NCI-H2107 treated with DMSO at 0.1 percent for 48 hours (cell line): ENCODE measurements around the gene LRTM1.

Source experiments
- DNase-seq: peaks from one replicate; lab custom pipeline; 2025; ENCODE audit not compliant: unreplicated experiment; lab: John Stamatoyannopoulos, UW

Gene LRTM1

DNA sequence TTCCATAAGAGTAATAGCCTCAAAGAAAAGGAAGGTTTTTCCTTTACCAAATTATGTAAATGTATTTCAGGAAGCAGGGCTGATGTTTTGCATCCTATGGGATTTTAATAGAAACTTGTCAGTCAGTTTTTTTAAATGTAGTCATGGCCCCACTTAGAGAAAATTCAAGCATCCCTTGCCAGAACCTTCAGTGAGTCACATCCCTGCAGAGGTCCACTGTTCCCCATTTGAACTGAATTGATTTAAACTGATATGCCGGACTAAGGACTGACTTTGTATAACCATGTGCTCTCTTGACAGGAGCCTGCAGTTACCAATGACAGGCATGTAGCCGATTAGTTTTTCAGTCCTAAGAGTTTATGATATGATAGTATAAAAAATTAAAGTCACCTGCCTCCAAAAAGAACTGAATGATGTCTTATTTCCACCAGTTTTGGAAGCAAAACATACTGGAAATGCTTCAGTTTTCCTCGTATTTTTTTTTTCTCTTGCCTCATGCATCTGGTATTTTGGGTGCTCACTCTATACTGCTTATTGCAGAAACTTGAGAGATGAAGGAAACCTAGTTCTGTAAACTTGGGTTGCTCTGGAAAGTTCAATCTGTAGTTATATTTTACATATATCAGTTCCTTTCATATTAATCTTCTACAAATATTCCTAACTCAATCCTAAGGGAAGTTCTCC lies 30.7 kb downstream of the LRTM1 start:
- DNase-seq, result no peak

- no peak for DNase-seq
Measured at GRCh38 chr3:54895613-54896012, 32.2 kb downstream of the LRTM1 start.

- no peak for DNase-seq
Measured at GRCh38 chr3:54892168-54892567, 35.7 kb downstream of the LRTM1 start.

DNA sequence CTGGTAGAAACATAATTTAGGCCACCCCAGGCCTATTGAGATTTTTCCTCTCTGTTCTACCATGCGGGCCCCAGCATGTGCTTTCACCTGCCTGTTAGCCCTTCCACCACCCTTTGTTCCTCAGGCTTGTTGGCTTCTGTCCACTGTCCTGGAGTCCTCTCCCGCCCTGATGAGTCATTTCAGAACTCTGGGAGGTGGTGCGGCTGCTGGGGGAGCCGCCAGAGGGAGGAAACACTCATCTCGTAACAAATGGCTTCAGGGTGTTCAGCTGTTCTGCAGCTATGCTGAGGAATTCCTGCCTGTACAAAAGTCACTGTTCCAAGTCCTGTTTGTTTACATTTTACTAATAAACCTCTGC lies 36.3 kb downstream of the LRTM1 start:
- DNase-seq, result no peak

DNA sequence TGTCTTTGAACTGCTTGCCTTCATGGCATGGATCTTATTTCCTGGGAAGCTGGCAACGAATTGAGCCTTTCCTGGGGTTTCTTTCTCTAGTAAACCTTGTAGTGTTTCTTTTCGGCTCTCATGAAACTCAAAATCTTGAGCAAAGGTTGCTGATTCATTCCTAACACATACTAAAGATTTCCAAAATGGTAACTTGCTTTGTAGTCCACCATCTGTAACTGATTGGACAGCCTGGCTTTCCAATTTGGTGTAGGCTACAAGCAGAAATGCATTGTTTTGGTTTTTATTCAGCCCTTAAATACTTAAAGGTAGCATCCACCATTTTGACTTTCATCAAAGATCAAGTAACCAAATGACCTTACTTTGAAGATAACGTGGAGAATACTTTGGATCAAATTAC lies 38.1 kb downstream of the LRTM1 start:
- DNase-seq, result no peak

GRCh38 chr3:54888873-54889272 lies 39.0 kb downstream of the LRTM1 start:
- no peak for DNase-seq

- no peak for DNase-seq
Measured at GRCh38 chr3:54888162-54888561, 39.7 kb downstream of the LRTM1 start.

- DNase-seq, result no peak
Measured at GRCh38 chr3:54882129-54882833, 45.6 kb downstream of the LRTM1 start.

GRCh38 chr3:54878145-54878544 lies 49.7 kb downstream of the LRTM1 start:
- DNase-seq, result no peak

DNA sequence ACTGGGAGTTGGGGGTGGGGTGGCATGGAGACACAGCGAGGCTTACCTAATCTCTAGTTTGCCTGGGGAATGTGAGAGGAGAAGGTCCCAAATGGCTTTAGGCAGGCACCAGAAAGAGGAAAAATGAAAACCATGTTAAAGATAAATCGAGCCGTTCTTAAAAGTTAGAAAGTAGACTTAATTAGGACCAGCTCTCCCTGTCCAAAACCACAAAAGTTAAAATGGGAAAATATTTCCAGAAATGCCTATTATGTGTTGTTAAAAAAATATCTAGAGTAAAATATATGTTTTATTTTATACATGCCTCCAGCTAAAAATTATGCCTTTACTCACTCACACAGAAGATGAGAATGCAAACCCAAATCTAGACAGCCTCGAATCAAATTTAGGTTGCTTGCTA lies 50.1 kb downstream of the LRTM1 start:
- no peak for DNase-seq

DNA sequence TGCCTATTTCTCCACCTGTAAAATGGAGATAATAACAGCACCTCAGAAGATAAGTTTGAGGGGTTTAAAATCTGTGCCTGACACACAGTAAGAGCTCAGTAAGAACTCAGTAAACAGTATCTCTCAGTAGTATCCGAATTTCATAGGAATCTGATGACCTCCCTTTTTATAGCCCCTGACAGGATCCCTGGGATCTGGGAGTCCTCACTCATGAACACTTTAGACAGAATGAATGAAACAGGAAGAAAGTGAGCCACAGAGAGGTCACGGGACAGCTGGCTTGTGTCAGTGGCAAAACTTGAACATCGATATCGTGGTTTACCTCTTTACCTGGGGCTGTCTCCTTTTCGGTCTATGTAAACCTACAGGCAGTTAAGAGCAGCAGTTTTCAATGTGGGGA lies 51.2 kb downstream of the LRTM1 start:
- DNase-seq, result no peak

DNA sequence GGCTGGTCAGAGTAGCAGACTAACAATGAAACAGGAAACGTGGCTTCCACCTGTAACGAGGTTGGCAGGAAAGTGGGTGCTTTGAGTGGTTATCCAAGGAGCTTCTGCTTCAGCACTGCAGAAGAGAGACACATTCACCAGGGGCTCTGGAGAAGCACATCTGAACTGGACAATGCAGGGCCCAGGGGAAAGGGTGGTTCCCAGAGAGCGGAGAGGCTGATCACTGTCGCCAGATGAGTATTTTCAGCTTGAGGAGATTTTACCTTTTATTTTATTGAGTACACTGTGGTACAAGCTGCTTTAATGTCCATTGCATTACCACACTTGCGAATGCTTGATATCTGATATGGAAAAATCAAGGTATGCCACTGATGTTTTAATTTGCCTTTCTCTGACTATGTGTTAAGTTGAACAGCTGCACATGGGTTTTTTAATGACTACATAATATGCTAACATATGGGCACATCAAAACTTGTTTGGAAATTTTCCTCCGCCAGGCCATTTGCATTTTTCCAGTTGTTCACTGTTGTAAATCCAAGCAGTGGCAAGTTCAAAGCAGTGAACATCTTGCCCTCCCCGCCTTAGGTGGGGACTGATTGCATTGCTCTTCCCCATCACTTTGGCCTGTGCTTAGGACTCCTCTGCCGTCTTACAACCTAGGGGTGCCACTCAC lies 52.1 kb downstream of the LRTM1 start:
- DNase-seq, result no peak

DNA sequence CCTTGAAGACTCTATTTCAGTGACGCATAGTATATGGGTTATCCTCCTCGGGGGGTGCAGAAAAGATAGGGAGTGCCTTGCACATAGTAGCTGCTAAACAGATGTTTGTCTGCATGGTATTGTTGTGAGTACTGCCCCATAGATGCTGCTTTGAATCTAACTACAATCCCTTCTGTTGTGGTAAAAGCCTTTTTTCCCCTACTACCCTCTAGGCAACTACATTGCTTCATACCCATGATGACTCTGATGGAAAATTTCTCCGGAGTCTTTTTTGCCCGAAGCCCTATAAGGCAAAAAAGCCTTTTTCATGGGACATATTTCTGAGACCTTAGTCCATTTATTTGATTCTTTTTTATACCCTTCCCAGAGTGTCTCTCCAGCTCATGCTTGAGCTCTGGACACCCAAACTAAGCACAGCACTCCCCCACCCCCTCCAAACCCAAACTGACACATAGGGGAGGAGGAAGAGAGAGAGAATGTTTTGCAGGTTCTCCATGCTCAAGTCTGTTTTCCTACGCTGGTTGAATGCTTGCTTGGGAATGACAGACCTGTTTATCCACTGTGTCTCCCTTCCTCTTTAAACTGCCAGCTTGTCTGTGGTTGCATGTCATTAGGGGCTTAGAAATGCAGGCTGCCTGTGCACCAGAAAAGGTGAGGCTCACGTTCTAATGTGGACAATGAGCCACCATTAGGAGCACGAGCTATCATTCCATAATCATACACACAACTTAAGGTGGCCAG lies 52.9 kb downstream of the LRTM1 start:
- no peak for DNase-seq

DNA sequence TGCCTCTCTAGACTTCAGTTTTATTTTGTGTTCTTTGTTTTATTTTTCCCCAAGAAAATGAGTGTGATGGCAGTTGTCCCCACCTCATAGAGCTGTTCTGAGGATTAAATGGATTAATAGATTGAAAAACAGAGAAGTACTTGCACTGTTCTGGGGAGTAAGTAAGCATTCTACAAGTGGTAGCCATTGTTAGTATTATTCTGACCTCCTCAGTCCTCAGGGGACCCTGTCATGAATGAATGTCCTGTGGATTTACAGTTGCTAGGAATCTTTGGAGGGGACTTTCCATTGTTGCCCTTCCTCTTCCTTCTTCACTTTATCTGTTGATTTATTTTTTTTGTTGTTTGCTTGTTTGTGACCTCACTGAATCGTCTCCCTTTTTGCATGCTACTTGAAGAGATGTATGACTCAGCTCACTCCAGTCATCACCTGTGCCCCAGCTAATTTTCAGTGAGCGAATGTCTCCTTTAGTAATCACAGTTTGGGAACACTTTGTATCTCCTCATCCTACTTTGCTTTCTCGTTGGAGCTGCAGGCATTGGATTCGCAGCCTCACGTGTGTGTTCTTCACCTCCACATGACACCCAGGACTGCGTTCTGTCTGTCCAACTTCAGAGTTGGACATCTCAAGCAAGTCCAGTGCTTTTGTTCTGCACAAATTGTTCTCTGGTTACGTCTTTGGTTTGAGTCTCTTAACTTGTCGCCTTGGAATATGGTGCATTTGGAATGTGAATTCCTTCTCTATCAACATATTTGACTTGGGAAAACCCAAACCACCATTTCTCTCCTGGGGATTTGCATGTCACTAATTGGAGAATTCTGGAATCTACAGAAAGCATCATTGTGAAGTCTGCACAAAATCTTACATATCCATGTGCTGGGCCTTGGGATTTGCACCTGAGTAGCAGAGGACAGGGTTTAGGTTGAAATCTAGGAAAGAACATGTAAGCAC lies 54.5 kb downstream of the LRTM1 start:
- no peak for DNase-seq

DNA sequence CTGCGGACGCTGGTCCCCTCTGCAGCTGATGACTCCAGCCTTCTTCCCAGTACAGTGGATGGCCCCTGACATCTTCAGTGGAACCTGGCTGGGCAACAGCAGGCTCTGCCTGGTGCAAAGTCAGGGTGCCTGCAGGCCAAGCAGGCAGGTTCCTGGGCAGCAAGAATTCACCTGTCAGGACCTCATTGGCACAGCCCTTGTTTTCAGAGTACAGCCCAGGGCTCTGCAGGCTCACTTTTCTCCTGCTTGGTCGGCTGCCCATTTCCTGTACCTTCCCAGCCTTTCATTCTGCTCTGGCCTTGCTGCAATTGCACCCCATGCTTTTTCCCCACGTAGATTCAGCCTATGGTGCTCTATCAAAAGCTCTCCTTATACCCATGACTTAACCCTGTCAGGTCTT lies 56.0 kb downstream of the LRTM1 start:
- no peak for DNase-seq

GRCh38 chr3:54870423-54870822 lies 57.4 kb downstream of the LRTM1 start:
- DNase-seq, result no peak
